ENCODE measurements around the gene RGP1.

DNA sequence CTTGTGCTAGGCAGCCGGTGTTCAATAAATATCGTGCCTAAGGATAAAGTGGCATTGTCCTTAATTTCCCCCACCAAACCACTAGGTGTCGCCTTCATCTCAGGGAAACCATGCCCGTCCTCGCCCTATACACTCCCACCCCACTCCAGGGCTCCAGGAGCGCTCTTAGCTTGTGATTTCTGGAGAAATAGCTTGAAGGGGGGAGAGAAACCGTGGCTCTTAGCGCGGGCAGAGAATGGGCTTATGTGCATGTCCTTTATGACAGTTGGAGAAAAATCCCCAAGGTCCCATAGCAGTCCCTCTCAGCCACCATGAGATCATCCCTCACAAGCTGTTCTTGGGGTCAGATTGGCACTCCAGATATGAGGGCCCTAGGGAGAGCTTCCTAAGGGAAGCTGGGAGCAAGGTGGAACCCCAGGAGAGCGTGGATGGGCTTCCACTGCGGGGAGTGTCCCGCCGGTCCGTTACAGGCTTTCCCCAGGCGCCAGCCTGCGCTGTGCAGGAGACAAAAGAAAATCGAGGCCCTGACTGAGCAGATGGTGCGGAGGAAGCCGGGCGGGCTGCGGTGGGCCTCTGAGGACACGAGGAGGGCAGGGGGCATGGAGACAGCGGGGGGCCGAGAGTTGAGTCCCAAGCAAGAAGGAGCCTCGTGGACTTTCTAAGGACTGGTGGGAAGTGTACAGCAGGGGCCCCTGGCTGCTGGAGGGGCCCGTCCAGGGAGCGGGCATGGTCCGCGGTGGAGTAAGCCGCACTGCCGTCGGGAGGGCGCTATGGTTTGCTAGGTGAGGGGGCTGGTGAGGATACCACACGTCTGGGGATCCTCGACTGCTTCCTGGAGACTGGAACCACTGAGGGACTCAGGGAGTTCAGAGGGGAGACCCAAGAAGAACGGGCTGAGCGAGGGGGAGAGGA, 41.6 kb downstream of the RGP1 start:
- TF ChIP-seq, protein P1, sequence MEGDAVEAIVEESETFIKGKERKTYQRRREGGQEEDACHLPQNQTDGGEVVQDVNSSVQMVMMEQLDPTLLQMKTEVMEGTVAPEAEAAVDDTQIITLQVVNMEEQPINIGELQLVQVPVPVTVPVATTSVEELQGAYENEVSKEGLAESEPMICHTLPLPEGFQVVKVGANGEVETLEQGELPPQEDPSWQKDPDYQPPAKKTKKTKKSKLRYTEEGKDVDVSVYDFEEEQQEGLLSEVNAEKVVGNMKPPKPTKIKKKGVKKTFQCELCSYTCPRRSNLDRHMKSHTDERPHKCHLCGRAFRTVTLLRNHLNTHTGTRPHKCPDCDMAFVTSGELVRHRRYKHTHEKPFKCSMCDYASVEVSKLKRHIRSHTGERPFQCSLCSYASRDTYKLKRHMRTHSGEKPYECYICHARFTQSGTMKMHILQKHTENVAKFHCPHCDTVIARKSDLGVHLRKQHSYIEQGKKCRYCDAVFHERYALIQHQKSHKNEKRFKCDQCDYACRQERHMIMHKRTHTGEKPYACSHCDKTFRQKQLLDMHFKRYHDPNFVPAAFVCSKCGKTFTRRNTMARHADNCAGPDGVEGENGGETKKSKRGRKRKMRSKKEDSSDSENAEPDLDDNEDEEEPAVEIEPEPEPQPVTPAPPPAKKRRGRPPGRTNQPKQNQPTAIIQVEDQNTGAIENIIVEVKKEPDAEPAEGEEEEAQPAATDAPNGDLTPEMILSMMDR (optimal IDR thresholded peaks at IDR 0.05 in 1 of 3, IDR thresholded peaks at IDR 0.05 in 1 of 3, conservative IDR thresholded peaks at IDR 0.05 in 1 of 3; ENCODE audit: extremely low read depth in 1 of 3, insufficient read depth in 2 of 3, low read length in 3 of 3), result peak; percentile 88 to 97 (median 91)
- no peak for TF ChIP-seq EZH2 (IDR thresholded peaks at IDR 0.05; ENCODE audit: low read length)

Measured in keratinocyte (primary cell).